GM19035 (cell line): ENCODE results near the gene TRIM7.
"Not testable (repeated sequence)": the region's sequence is repeated elsewhere in the genome, so short reads cannot be mapped to it uniquely, and the experiment has no call there.

Experiments used
- ATAC-seq: cut with Tn5 transposase; IDR thresholded peaks from one replicate; pipeline ENCODE4 v1.9.1; 2021; ENCODE audit not compliant: unreplicated experiment

The TRIM7 gene

DNA sequence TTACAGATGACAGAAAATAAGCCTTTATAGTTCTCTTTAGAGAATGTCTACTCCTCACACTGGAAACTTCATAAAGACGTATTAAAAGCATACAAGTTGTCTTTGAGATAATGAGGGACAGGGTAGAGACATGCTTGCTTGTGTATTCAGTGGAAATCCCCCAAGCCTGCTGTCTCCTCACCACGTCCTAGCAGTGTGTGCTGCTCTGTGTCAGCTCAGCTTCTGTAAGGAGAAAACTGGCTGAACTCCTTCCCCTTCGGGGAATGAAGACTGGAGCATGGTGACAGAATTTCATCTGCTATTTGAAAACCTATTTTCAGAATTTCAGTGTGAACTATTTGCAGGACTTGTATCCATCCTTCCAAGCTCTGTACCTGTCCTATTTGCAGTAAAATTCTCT lies 48.2 kb downstream of the TRIM7 start:
- no peak for ATAC-seq

DNA sequence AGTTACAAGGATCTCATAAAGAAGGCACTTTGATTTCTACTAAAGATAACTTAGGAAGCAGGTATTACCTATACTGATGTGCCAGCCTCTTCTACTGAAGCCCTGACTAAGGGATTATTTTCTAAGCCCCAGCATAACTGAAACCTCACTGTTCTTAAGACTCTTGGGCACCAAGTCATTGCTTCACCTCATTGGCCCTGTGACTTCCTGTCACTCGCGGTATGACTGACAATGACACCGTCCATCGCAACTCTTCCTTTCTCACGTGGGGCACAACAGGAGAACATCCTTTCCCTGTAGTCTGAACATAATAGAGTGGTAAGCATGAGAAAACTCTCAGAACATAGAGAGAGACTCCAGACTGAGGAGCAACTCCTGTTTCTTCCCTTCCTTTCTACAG lies 51.2 kb downstream of the TRIM7 start:
- no peak for ATAC-seq

DNA sequence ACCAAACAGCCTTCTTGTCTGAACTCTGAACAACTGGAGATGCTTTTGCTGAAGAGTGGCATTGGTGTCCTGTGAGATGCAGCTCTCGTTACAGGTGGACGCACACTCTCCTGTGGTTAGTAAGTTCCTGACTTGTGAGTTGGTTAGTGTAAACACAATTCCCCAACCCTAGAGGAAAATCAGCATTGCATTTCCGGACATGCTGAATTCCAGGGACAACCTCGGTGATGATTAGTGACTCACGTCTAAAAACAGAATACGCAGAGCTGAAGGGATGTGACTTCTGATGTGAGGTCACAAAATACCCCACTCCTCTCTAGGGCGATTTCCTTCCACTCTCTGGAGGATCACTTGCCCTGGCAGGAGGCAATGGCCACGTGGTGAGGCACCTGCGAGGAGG lies 52.6 kb downstream of the TRIM7 start:
- ATAC-seq: no peak

DNA sequence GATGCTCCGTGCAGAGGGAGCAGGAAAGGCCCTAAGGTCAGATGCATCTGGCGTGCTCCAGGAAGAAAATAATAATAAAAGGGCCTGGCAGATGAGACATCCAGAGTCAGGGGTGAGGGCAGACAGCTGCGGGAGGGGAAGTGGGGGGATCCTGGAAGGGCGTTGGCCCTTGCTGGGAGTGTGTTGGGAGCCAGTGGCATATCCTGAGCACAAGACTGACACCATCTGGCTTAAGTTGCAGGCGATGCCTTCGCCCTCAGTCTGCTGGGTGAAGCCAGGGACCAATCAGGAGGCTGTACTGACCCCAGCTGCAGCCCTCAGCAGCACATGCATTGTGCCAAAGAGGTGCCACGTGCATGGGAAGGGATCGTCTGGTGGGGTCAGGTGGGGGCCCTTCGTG lies 53.9 kb downstream of the TRIM7 start:
- no peak for ATAC-seq

DNA sequence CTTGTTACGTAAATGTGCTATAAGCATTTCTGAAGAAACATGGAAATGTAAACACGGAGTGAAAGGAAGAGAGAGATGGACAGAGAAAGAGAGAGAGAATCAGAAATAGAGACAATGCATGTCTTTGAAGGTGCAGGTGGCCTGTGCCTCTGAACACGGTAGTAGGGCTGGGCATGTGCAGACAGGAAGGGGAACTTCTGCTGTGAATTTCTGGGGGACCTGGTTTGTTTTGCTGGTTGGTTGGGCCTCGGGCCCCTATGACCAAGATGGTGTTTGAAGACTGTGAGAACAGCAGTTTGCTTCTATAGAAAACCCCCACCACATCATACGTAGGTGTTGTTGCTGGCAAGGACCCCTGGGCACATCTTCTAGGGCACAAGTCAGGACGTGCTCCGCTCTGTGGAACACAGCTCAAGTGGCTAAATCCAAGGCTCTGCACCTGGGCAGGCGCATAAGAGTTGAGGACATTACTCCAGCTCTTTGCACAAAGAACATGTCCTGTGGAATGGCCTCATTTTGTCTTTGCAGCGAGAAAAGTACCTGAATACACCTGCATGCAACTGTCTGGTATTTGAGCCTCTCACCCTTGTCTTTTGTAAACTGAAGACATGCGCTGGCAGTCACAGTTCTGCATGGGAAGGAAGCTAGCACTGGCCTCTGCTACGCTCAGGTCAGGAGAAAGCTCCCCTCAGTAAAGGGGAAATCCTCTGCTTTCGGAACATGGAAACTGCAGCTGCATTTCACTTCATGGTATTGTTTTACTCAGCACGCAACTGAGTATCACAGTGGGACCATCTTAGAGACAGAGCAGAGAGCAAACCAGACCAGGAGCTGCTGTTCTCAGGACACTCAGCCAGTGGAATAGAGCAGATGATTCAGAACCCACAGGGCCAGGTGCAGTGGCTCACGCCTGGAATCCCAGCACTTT lies 54.9 kb downstream of the TRIM7 start:
- no peak for ATAC-seq

DNA sequence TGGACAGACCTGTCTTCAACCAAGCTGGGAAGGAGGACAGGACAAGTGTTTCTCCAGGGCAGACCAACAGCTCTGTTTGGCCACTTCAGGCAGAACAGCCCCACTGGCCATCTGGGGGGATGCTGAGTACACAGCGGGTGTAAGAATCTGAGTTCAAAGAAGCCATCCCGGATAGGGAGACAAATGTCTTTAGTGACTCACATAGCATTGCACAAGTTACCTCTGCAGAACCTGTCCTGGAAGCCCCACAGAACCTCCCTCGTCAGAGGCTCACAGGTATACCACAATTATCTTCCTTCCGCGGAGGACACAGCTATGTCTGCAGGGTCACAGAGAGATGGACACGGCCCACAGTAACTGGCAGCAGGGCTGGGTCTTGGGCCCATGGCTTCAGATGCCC lies 55.6 kb downstream of the TRIM7 start:
- ATAC-seq: no peak

DNA sequence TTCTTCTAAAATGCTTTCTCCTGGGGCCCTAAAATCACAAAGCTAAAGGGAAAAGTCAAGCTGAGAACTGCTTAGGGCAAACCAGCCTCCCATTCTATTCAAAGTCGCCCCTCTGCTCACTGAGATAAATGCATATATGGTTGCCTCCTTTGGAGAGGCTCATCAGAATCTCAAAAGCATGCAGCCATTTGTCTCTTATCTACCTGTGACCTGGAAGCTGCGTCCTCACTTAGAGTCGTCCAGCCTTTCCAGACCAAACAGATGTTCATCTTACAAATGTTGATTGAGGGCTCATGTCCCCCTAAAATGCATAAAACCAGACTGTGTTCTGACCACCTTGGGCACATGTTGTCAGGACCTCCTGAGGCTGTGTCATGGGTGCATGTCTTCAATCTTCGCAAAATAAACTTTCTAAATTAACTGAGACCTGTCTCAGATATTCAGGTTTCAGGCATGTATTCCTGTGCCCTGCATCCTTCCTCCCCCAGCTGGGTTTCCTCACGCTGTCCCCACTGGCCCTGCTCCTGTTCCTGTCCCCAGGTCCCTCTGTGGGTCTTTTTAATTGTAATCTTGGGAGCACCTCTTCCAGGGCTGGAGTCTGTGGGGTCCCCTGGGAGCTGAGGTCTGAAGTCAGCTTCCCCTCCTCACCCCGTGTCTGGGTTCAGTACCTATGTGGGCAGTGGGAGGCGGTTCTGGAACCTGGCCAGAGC lies 57.9 kb downstream of the TRIM7 start, which contains the start of gene OR2V2:
OR2V2 (plus strand) TSS at position 660 of the 710 bp plus-strand sequence. CDS start 7,357 bp downstream, outside the sequence.
- ATAC-seq: not testable (repeated sequence)

DNA sequence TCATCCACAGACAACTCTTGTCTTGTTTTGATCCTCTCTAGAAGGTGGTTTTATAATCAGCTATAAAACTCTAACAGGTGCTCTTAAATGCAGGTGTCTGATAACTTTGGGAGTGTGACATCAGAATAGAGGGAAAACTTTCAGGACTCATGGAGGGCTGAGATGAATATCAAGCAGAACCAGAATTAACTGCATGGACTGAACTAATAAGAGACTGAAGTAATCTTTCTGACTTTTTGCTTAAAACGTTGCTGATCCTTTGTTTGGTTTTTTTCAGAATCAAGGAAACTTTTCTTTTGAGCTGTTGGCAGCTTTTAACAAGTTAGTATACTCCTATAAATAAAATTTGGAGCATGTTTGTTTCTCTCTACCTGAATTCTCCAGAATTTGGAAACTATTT lies 59.9 kb downstream of the TRIM7 start:
- ATAC-seq: no peak
